IMR-90 (cell line): ENCODE results near the gene CCDC85B. TPM values are rescaled to one million over a fixed set of nuclear protein-coding genes. Genes with fewer than 3 reads are reported as not detected.

Experiments
- ATAC-seq: fragments of 200-7000 bp; cut with Tn5 transposase; 2 replicates; pipeline ENCODE4 v1.9.1; 2020; ENCODE audit warnings: low read depth, mild to moderate bottlenecking, moderate library complexity
- BruUV-seq: library from RNA; stranded (reverse); fragments of 400-500 nt; replicated peaks from 2 replicates; lab custom pipeline; 2021; lab: Mats Ljungman, UMichigan
- CTCF ChIA-PET: fragments of 300-600 bp; formaldehyde crosslinking; extraction: SDS; loops from one replicate; lab custom pipeline; 2021; ENCODE audit warnings: antibody characterized with exemption; lab: Yijun Ruan, JAX
- POLR2A ChIA-PET: fragments of 300-600 bp; sonication (Branson Sonifier 250); formaldehyde crosslinking; loops from one replicate; lab custom pipeline; 2022; ENCODE audit warnings: antibody characterized with exemption; ENCODE audit not compliant: unreplicated experiment; lab: Charles Lee
- DNase-seq: peaks from one replicate; pipeline ENCODE4 v3.0.0; 2013
- H2AFZ ChIP-seq: replicated peaks from 2 replicates; pipeline ENCODE3; 2013; ENCODE audit warnings: low read length, mild to moderate bottlenecking; ENCODE audit not compliant: poor library complexity
- H2AK5ac ChIP-seq: 2 replicates; pipeline ENCODE4 v1.6.1; 2013; ENCODE audit warnings: low read depth, low read length, inconsistent platforms
- H2AK9ac ChIP-seq: replicated peaks from 2 replicates; pipeline ENCODE3; 2013; ENCODE audit warnings: mild to moderate bottlenecking, low read depth, low read length, moderate library complexity; ENCODE audit not compliant: poor library complexity
- H2BK120ac ChIP-seq: 2 replicates; pipeline ENCODE4 v1.6.1; 2013; ENCODE audit warnings: low read depth, low read length, inconsistent platforms
- H2BK15ac ChIP-seq: 3 replicates; pipeline ENCODE4 v1.6.1; 2013; ENCODE audit warnings: low read depth, low read length, inconsistent platforms
- H2BK20ac ChIP-seq: 2 replicates; pipeline ENCODE4 v1.6.1; 2013; ENCODE audit warnings: low read depth, mild to moderate bottlenecking, inconsistent platforms, low read length, moderate library complexity
- H2BK5ac ChIP-seq: 2 replicates; pipeline ENCODE4 v1.6.1; 2013; ENCODE audit warnings: mild to moderate bottlenecking, low read depth, low read length, inconsistent platforms; ENCODE audit not compliant: poor library complexity, severe bottlenecking
- H3K14ac ChIP-seq: replicated peaks from 2 replicates; pipeline ENCODE4 v1.6.1; 2013; ENCODE audit warnings: low read depth, low read length, inconsistent platforms
- H3K18ac ChIP-seq: 2 replicates; pipeline ENCODE4 v1.6.1; 2013; ENCODE audit warnings: low read depth, low read length, control low read depth
- H3K23ac ChIP-seq: 2 replicates; pipeline ENCODE4 v1.6.1; 2013; ENCODE audit warnings: low read depth, low read length, inconsistent platforms
- H3K27ac ChIP-seq: 2 replicates; pipeline ENCODE4 v1.5.1; 2013; ENCODE audit warnings: mild to moderate bottlenecking, control low read depth, low read length; ENCODE audit not compliant: insufficient read depth
- H3K27me3 ChIP-seq: 2 replicates; pipeline ENCODE4 v1.6.1; 2013; ENCODE audit warnings: low read length; ENCODE audit not compliant: control insufficient read depth, insufficient read depth
- H3K36me3 ChIP-seq: 2 replicates; pipeline ENCODE4 v1.6.1; 2013; ENCODE audit warnings: low read length, mixed read lengths; ENCODE audit not compliant: control insufficient read depth, insufficient read depth
- H3K4ac ChIP-seq: 2 replicates; pipeline ENCODE4 v1.6.1; 2013; ENCODE audit warnings: low read depth, low read length, inconsistent platforms
- H3K4me1 ChIP-seq: 2 replicates; pipeline ENCODE4 v1.6.1; 2013; ENCODE audit warnings: low read length, mixed read lengths; ENCODE audit not compliant: control insufficient read depth, insufficient read depth
- H3K4me2 ChIP-seq: 2 replicates; pipeline ENCODE4 v1.6.1; 2013; ENCODE audit warnings: low read depth, mild to moderate bottlenecking, control low read depth, low read length, moderate library complexity
- H3K4me3 ChIP-seq: 2 replicates; pipeline ENCODE4 v1.5.1; 2013; ENCODE audit warnings: low read depth, mild to moderate bottlenecking, control low read depth, low read length, moderate library complexity; ENCODE audit not compliant: insufficient read depth
- H3K56ac ChIP-seq: 2 replicates; pipeline ENCODE4 v1.6.1; 2013; ENCODE audit warnings: low read length, inconsistent platforms; ENCODE audit not compliant: insufficient read depth; ENCODE audit errors: extremely low read depth
- H3K79me1 ChIP-seq, 2 experiments: 2 replicates each; pipeline ENCODE4 v1.6.1; 2013; ENCODE audit warnings: low read length in 2 of 2, inconsistent platforms in 1 of 2, low read depth in 1 of 2
- H3K9ac ChIP-seq: 2 replicates; pipeline ENCODE4 v1.6.1; 2013; ENCODE audit warnings: low read depth, low read length, control low read depth
- H3K9me1 ChIP-seq: 2 replicates; pipeline ENCODE4 v1.6.1; 2013; ENCODE audit warnings: low read length, inconsistent platforms; ENCODE audit not compliant: insufficient read depth
- H3K9me3 ChIP-seq: 2 replicates; pipeline ENCODE4 v1.6.1; 2013; ENCODE audit warnings: low read length; ENCODE audit not compliant: control insufficient read depth, insufficient read depth
- H4K20me1 ChIP-seq: 2 replicates; pipeline ENCODE4 v1.6.1; 2013; ENCODE audit warnings: low read length, inconsistent platforms; ENCODE audit not compliant: insufficient read depth
- H4K5ac ChIP-seq: 2 replicates; pipeline ENCODE4 v1.6.1; 2013; ENCODE audit warnings: mild to moderate bottlenecking, low read depth, low read length, control low read depth
- H4K8ac ChIP-seq, 2 experiments: 2 replicates each; pipeline ENCODE4 v1.6.1; 2013; ENCODE audit warnings: low read depth in 2 of 2, low read length in 2 of 2, control low read depth in 1 of 2, inconsistent platforms in 1 of 2
- H4K91ac ChIP-seq: 2 replicates; pipeline ENCODE4 v1.6.1; 2013; ENCODE audit warnings: low read depth, low read length, inconsistent platforms; ENCODE audit not compliant: insufficient read depth
- MAFK ChIP-seq: IDR thresholded peaks from 2 replicates; pipeline ENCODE4 v1.6.1; 2012; ENCODE audit warnings: low read depth, low read length, improper control_type of control experiment
- MXI1 ChIP-seq: IDR thresholded peaks from 2 replicates; pipeline ENCODE4 v1.6.1; 2012; ENCODE audit warnings: low read depth, mild to moderate bottlenecking, low read length, moderate library complexity, borderline replicate concordance
- RAD21 ChIP-seq: IDR thresholded peaks from 2 replicates; pipeline ENCODE4 v1.6.1; 2012; ENCODE audit warnings: low read length, improper control_type of control experiment
- RFX5 ChIP-seq: IDR thresholded peaks from 2 replicates; pipeline ENCODE4 v1.8.0; 2012; ENCODE audit warnings: low read depth, mild to moderate bottlenecking, low read length, moderate library complexity
- USF2 ChIP-seq: fragments of 150-350 bp; IDR thresholded peaks from 2 replicates; pipeline ENCODE4 v1.6.1; 2017; ENCODE audit warnings: mild to moderate bottlenecking, antibody characterized with exemption, low read length, low read depth
- WGBS, 2 experiments: methylation state at CpG; one replicate each; pipeline versions ENCODE4 v1.1.5 to v1.1.7; 2013; ENCODE audit warnings: missing lambda C conversion rate in 2 of 2; ENCODE audit not compliant: insufficient read length in 1 of 2; ENCODE audit errors: extremely low coverage in 2 of 2; 5-methylcytosine and 5-hydroxymethylcytosine counted together
- dilution Hi-C: fragments of 300-500 bp; cut with HindIII; formaldehyde crosslinking; loops from one replicate; pipeline ENCODE4 v1.14.3; 2018; ENCODE audit warnings: low sequenced_read_pairs; ENCODE audit not compliant: unreplicated experiment
- in situ Hi-C: fragments of 300-500 bp; cut with MboI; formaldehyde crosslinking; loops from 3 replicates; pipeline ENCODE4 v1.14.3; 2019; ENCODE audit warnings: low sequenced_read_pairs, inconsistent platforms, mixed read lengths
- intact Hi-C: fragments of 100-400 bp; cut with micrococcal nuclease; formaldehyde crosslinking; loops from 2 replicates; pipeline ENCODE4 v1.10.0; 2022
- polyA plus RNA-seq, 3 experiments: library from polyadenylated mRNA; depleted of rRNA; stranded (reverse); fragments of >200 nt; gene quantifications; 2 replicates each; pipeline ENCODE4 v1.2.3, GENCODE V29; 2012; ENCODE audit warnings: low replicate concordance in 1 of 3
- total RNA-seq: library from RNA; depleted of rRNA; stranded (reverse); fragments of >200 nt; gene quantifications from 2 replicates; pipeline ENCODE4 v1.2.3, GENCODE V29; 2012
- TF ChIP-seq, protein P1 (sequence below): fragments of 150-350 bp; IDR thresholded peaks from 2 replicates; pipeline ENCODE4 v1.6.1; 2016; ENCODE audit warnings: low read depth, mild to moderate bottlenecking, low read length, moderate library complexity, borderline replicate concordance

CCDC85B gene
- total and polyA plus RNA-seq, 2 of the 4 experiments (the other 2 are of a cell fraction), result 17.6 to 35.4 TPM

- dilution Hi-C loops, result no loop called here
Measured at GRCh38 chr11:65883786-65884715, 6.4 kb upstream of the CCDC85B start.

More at GRCh38 chr11:65883786-65884715, 6.4 kb upstream of the CCDC85B start:
- Histone ChIP-seq H3K9me1 (peaks cover 6% of the 10 kb centered on the region), H3K56ac (no peak overlapping the region), H3K4me3 (no peak overlapping the region), H2AK9ac (peak overlapping the region; percentile 95), H2BK120ac (no peak overlapping the region), H3K9me3 (no peaks in the 10 kb centered on the region), H3K79me1 (peaks cover 9 to 52% of the 10 kb centered on the region in 2 experiments), H2AFZ (peak overlapping the region; percentile 67), H3K4me2 (no peak overlapping the region), H2AK5ac (0 out of 2 replicates have a peak overlapping the region, but pooled peaks have one; percentile 73), H2BK20ac (no peak overlapping the region), H4K20me1 (peaks cover 21% of the 10 kb centered on the region), H3K4me1 (peaks cover 2% of the 10 kb centered on the region), H2BK15ac (no peak overlapping the region), H3K14ac (no peak overlapping the region), H2BK5ac (no peak overlapping the region), H3K18ac (no peak overlapping the region), H3K27me3 (no peaks in the 10 kb centered on the region), H3K4ac (peak overlapping the region; percentile 53; the same call in 1 of the 2 replicates), H4K8ac (no peak overlapping the region), H3K36me3 (peaks cover 40% of the 10 kb centered on the region), H3K9ac (no peak overlapping the region), H3K27ac (no peak overlapping the region; the same call in 1 of the 2 replicates), H4K91ac (no peak overlapping the region), H4K5ac (no peak overlapping the region), H3K23ac (no peak overlapping the region)
- ChIA-PET POLR2A (no interaction called here), CTCF (interaction anchor here (0.6 to 1.5 kb wide), 11 partner anchors 11 to 651 kb away, joined by 3 to 14 read pairs (median 5); partner anchors contain the start of genes EFEMP2 and MUS81)
- WGBS, 2 experiments, result 88% methylated on average over 11 of the region's 28 CpGs; no CpG with 5 or more reads in 1 of the 2 experiments
- intact Hi-C loops (loop anchor here (1.0 kb wide), 1 partner anchor 105 kb away; no protein-coding TSS in a partner anchor), in situ Hi-C loops (loop anchor here (5.0 kb wide), 1 partner anchor 103 kb away; no protein-coding TSS in a partner anchor)
- ATAC-seq (no peak), DNase-seq (no peak)
- TF ChIP-seq RFX5, result no peak
- TF ChIP-seq RAD21, result no peak
- TF ChIP-seq, protein P1, sequence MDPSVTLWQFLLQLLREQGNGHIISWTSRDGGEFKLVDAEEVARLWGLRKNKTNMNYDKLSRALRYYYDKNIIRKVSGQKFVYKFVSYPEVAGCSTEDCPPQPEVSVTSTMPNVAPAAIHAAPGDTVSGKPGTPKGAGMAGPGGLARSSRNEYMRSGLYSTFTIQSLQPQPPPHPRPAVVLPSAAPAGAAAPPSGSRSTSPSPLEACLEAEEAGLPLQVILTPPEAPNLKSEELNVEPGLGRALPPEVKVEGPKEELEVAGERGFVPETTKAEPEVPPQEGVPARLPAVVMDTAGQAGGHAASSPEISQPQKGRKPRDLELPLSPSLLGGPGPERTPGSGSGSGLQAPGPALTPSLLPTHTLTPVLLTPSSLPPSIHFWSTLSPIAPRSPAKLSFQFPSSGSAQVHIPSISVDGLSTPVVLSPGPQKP, result no peak
- TF ChIP-seq USF2, result no peak
- no peak for TF ChIP-seq MAFK
- no peak for TF ChIP-seq MXI1
- BruUV-seq, result no TSS peak
